RWPE1 (cell line): Measurements from ENCODE around the gene MED27.

ENCODE experiments used
- CTCF ChIA-PET: fragments of 350-600 bp; sonication (Branson Sonifier 250); formaldehyde crosslinking; extraction: SDS; loops from one replicate; lab custom pipeline; 2021; lab: Yijun Ruan, JAX
- POLR2A ChIA-PET: fragments of 400-600 bp; formaldehyde crosslinking; extraction: SDS; loops from one replicate; lab custom pipeline; 2020; ENCODE audit warnings: antibody characterized with exemption; ENCODE audit not compliant: low non-redundant PET; lab: Yijun Ruan, JAX
- DNase-seq: peaks from one replicate; pipeline ENCODE4 v3.0.0; 2012; ENCODE audit warnings: low spot score
- H3K27ac ChIP-seq: fragments of 450-650 bp; 2 replicates; pipeline ENCODE4 v1.5.1; 2017
- CTCF ChIP-seq: fragments of 450-650 bp; conservative IDR thresholded peaks from 2 replicates; pipeline ENCODE4 v1.5.1; 2017; ENCODE audit warnings: low read depth, mild to moderate bottlenecking

Gene MED27

GRCh38 chr9:132069046-132069898 lies 10.4 kb downstream of the MED27 start:
- no peak overlapping the region for H3K27ac ChIP-seq
- CTCF ChIA-PET: no interaction called here
- no peak for TF ChIP-seq CTCF
- POLR2A ChIA-PET: no interaction called here
- no peak for DNase-seq

- ChIA-PET POLR2A (no interaction called here), CTCF (no interaction called here)
- no peak for DNase-seq
- no peak overlapping the region for H3K27ac ChIP-seq
- TF ChIP-seq CTCF: no peak
Measured at GRCh38 chr9:132068605-132069004, 11.1 kb downstream of the MED27 start.

GRCh38 chr9:132066511-132066910 lies 13.2 kb downstream of the MED27 start:
- no peak for TF ChIP-seq CTCF
- no peak for DNase-seq
- ChIA-PET POLR2A (no interaction called here), CTCF (interaction anchor here (0.5 to 0.7 kb wide), 2 partner anchors 27 to 36 kb away, joined by 3 to 5 read pairs; no protein-coding TSS in a partner anchor)
- no peak overlapping the region for H3K27ac ChIP-seq

- POLR2A ChIA-PET: no interaction called here
- no peak for DNase-seq
- no peak overlapping the region for H3K27ac ChIP-seq
- CTCF ChIA-PET: interaction anchor here (0.5 to 0.7 kb wide), 2 partner anchors 27 to 36 kb away, joined by 3 to 5 read pairs; no protein-coding TSS in a partner anchor
- no peak for TF ChIP-seq CTCF
Measured at GRCh38 chr9:132066057-132066456, 13.6 kb downstream of the MED27 start.

GRCh38 chr9:132063281-132063680 lies 16.4 kb downstream of the MED27 start:
- no peak for TF ChIP-seq CTCF
- POLR2A ChIA-PET: no interaction called here

GRCh38 chr9:132062806-132063205 lies 16.9 kb downstream of the MED27 start:
- no peak for TF ChIP-seq CTCF
- DNase-seq: no peak
- H3K27ac ChIP-seq: no peak overlapping the region
- ChIA-PET POLR2A (no interaction called here), CTCF (no interaction called here)

More at GRCh38 chr9:132063281-132063680, 16.4 kb downstream of the MED27 start:
- DNase-seq: no peak
- H3K27ac ChIP-seq: no peak overlapping the region
- CTCF ChIA-PET: no interaction called here
